WTC11 (cell line): ENCODE results near the gene LY6G6F. TPM values are rescaled to one million over a fixed set of nuclear protein-coding genes. Genes with fewer than 3 reads are reported as not detected.

ENCODE experiments used
- JUN ChIP-seq: sonication (generic); formaldehyde crosslinking; IDR thresholded peaks from 2 replicates; pipeline ENCODE4 v1.8.0; 2023; ENCODE audit warnings: mild to moderate bottlenecking, missing genetic modification reagents
- MXD4 ChIP-seq: fragments of 250-450 bp; sonication (Bioruptor Pico); IDR thresholded peaks from 2 replicates; pipeline ENCODE4 v1.8.0; 2021; ENCODE audit warnings: mild to moderate bottlenecking, moderate library complexity, borderline replicate concordance
- MYBL2 ChIP-seq: sonication (generic); formaldehyde crosslinking; IDR thresholded peaks from 2 replicates; pipeline ENCODE4 v1.8.1; 2023; ENCODE audit warnings: mild to moderate bottlenecking, moderate library complexity, missing genetic modification reagents
- NFE2L1 ChIP-seq: sonication (generic); formaldehyde crosslinking; IDR thresholded peaks from 2 replicates; pipeline ENCODE4 v1.8.1; 2023; ENCODE audit warnings: missing genetic modification reagents
- NR2C2 ChIP-seq: sonication (generic); formaldehyde crosslinking; IDR thresholded peaks from 2 replicates; pipeline ENCODE4 v1.8.0; 2022; ENCODE audit warnings: mild to moderate bottlenecking, missing genetic modification reagents
- NR3C1 ChIP-seq: sonication (generic); formaldehyde crosslinking; conservative IDR thresholded peaks from 2 replicates; pipeline ENCODE4 v1.8.1; 2023; ENCODE audit warnings: low read depth, mild to moderate bottlenecking, missing genetic modification reagents
- OVOL2 ChIP-seq: fragments of 250-450 bp; sonication (Bioruptor Pico); IDR thresholded peaks from 2 replicates; pipeline ENCODE4 v1.9.0; 2021; ENCODE audit warnings: mild to moderate bottlenecking, borderline replicate concordance
- ZBTB21 ChIP-seq: sonication (generic); formaldehyde crosslinking; IDR thresholded peaks from 2 replicates; pipeline ENCODE4 v1.8.1; 2023; ENCODE audit warnings: mild to moderate bottlenecking, missing genetic modification reagents, borderline replicate concordance
- ZNF219 ChIP-seq: sonication (generic); formaldehyde crosslinking; IDR thresholded peaks from 2 replicates; pipeline ENCODE4 v1.8.0; 2023; ENCODE audit warnings: missing genetic modification reagents, mild to moderate bottlenecking, borderline replicate concordance
- ZNF317 ChIP-seq: sonication (generic); formaldehyde crosslinking; IDR thresholded peaks from 2 replicates; pipeline ENCODE4 v1.8.1; 2023; ENCODE audit warnings: low read depth, mild to moderate bottlenecking, moderate library complexity, missing genetic modification reagents, borderline replicate concordance
- ZNF416 ChIP-seq: fragments of 250-450 bp; sonication (Bioruptor Pico); IDR thresholded peaks from 2 replicates; pipeline ENCODE4 v1.9.0; 2021; ENCODE audit warnings: mild to moderate bottlenecking, inconsistent platforms
- total RNA-seq: library from RNA; stranded (reverse); gene quantifications from 3 replicates; pipeline ENCODE4 v1.2.3, GENCODE V29; 2021
- TF ChIP-seq, protein P1 (sequence below): sonication (generic); formaldehyde crosslinking; IDR thresholded peaks from 2 replicates; pipeline ENCODE4 v1.8.1; 2022; ENCODE audit warnings: missing genetic modification reagents, borderline replicate concordance
- TF ChIP-seq, protein P2 (sequence below): sonication (generic); formaldehyde crosslinking; IDR thresholded peaks from 2 replicates; pipeline ENCODE4 v1.8.1; 2023; ENCODE audit warnings: mild to moderate bottlenecking, missing genetic modification reagents, moderate library complexity
- TF ChIP-seq, protein P3 (sequence below): sonication (generic); formaldehyde crosslinking; IDR thresholded peaks from 2 replicates; pipeline ENCODE4 v1.8.0; 2022; ENCODE audit warnings: mild to moderate bottlenecking, missing genetic modification reagents
- TF ChIP-seq, protein P4 (sequence below): sonication (generic); formaldehyde crosslinking; IDR thresholded peaks from 2 replicates; pipeline ENCODE4 v1.8.1; 2022; ENCODE audit warnings: low read depth, missing genetic modification reagents, borderline replicate concordance
- TF ChIP-seq, protein P5 (sequence below): fragments of 250-450 bp; sonication (Bioruptor Pico); IDR thresholded peaks from 2 replicates; pipeline ENCODE4 v1.8.0; 2021; ENCODE audit warnings: mild to moderate bottlenecking
- TF ChIP-seq, protein P6 (sequence below): sonication (generic); formaldehyde crosslinking; IDR thresholded peaks from 2 replicates; pipeline ENCODE4 v1.8.1; 2023; ENCODE audit warnings: mild to moderate bottlenecking, missing genetic modification reagents
- TF ChIP-seq, protein P7 (sequence below): sonication (generic); formaldehyde crosslinking; conservative IDR thresholded peaks from 2 replicates; pipeline ENCODE4 v1.8.1; 2023; ENCODE audit warnings: mild to moderate bottlenecking, low read depth, missing genetic modification reagents, moderate library complexity
- TF ChIP-seq, protein P8 (sequence below): fragments of 250-450 bp; sonication (Bioruptor Pico); conservative IDR thresholded peaks from 2 replicates; pipeline ENCODE4 v1.9.0; 2021; ENCODE audit warnings: mild to moderate bottlenecking

LY6G6F gene
- total RNA-seq, 1 experiment from 2014 or later: not detected

DNA sequence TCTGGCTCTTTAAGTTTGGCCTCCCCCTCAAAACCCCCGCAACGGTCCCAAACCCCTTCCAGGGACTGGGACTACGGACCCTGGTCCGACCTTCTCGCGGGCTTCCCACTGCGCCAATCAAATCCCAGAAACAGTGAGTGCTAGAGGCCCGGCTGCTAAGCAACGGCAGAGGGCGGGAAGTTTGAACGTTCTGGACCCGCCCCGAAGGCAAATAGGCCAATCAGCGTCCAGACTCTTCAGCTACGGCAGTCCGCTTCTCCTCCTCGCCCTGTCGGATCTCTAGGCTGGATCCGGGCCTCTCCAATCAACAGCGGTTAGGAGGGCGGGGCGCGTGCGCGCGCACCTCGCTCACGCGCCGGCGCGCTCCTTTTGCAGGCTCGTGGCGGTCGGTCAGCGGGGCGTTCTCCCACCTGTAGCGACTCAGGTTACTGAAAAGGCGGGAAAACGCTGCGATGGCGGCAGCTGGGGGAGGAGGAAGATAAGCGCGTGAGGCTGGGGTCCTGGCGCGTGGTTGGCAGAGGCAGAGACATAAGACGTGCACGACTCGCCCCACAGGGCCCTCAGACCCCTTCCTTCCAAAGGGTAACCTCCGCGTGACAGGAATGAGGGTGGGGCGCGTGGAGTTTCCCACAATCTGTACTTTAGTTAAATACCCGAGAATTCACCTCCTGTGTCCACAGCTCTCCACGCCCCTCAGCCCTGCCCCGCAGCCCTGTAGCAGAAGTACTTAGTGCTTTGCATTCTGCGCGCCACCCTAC is 33.2 kb downstream of the LY6G6F start, which contains the start of gene MSH5 (continued):
- TF ChIP-seq, protein P1, sequence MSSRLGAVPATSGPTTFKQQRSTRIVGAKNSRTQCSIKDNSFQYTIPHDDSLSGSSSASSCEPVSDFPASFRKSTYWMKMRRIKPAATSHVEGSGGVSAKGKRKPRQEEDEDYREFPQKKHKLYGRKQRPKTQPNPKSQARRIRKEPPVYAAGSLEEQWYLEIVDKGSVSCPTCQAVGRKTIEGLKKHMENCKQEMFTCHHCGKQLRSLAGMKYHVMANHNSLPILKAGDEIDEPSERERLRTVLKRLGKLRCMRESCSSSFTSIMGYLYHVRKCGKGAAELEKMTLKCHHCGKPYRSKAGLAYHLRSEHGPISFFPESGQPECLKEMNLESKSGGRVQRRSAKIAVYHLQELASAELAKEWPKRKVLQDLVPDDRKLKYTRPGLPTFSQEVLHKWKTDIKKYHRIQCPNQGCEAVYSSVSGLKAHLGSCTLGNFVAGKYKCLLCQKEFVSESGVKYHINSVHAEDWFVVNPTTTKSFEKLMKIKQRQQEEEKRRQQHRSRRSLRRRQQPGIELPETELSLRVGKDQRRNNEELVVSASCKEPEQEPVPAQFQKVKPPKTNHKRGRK (CRISPR knock-in tag): no peak
- TF ChIP-seq ZNF416 (CRISPR knock-in tag) (no peak), ZNF317 (CRISPR knock-in tag) (peak; percentile 50; the same call in 1 of the 2 replicates), NR3C1 (CRISPR knock-in tag) (no peak), ZNF219 (peak; percentile 80; the same call in 1 of the 2 replicates), MYBL2 (CRISPR knock-in tag) (peak; percentile 99), OVOL2 (CRISPR knock-in tag) (no peak), ZBTB21 (CRISPR knock-in tag) (no peak), JUN (CRISPR knock-in tag) (peak; percentile 97), NFE2L1 (CRISPR knock-in tag) (peak; percentile 99), MXD4 (no peak), NR2C2 (CRISPR knock-in tag) (peak; percentile 66; the same call in 1 of the 2 replicates)
- TF ChIP-seq, protein P2, sequence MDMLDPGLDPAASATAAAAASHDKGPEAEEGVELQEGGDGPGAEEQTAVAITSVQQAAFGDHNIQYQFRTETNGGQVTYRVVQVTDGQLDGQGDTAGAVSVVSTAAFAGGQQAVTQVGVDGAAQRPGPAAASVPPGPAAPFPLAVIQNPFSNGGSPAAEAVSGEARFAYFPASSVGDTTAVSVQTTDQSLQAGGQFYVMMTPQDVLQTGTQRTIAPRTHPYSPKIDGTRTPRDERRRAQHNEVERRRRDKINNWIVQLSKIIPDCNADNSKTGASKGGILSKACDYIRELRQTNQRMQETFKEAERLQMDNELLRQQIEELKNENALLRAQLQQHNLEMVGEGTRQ (CRISPR knock-in tag): no peak
- TF ChIP-seq, protein P3, sequence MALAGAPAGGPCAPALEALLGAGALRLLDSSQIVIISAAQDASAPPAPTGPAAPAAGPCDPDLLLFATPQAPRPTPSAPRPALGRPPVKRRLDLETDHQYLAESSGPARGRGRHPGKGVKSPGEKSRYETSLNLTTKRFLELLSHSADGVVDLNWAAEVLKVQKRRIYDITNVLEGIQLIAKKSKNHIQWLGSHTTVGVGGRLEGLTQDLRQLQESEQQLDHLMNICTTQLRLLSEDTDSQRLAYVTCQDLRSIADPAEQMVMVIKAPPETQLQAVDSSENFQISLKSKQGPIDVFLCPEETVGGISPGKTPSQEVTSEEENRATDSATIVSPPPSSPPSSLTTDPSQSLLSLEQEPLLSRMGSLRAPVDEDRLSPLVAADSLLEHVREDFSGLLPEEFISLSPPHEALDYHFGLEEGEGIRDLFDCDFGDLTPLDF: peak; percentile 81; the same call in 1 of the 2 replicates
- TF ChIP-seq, protein P4, sequence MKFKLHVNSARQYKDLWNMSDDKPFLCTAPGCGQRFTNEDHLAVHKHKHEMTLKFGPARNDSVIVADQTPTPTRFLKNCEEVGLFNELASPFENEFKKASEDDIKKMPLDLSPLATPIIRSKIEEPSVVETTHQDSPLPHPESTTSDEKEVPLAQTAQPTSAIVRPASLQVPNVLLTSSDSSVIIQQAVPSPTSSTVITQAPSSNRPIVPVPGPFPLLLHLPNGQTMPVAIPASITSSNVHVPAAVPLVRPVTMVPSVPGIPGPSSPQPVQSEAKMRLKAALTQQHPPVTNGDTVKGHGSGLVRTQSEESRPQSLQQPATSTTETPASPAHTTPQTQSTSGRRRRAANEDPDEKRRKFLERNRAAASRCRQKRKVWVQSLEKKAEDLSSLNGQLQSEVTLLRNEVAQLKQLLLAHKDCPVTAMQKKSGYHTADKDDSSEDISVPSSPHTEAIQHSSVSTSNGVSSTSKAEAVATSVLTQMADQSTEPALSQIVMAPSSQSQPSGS: peak; percentile 87; the same call in 1 of the 2 replicates
- TF ChIP-seq, protein P5, sequence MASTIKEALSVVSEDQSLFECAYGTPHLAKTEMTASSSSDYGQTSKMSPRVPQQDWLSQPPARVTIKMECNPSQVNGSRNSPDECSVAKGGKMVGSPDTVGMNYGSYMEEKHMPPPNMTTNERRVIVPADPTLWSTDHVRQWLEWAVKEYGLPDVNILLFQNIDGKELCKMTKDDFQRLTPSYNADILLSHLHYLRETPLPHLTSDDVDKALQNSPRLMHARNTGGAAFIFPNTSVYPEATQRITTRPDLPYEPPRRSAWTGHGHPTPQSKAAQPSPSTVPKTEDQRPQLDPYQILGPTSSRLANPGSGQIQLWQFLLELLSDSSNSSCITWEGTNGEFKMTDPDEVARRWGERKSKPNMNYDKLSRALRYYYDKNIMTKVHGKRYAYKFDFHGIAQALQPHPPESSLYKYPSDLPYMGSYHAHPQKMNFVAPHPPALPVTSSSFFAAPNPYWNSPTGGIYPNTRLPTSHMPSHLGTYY: no peak
- TF ChIP-seq, protein P6, sequence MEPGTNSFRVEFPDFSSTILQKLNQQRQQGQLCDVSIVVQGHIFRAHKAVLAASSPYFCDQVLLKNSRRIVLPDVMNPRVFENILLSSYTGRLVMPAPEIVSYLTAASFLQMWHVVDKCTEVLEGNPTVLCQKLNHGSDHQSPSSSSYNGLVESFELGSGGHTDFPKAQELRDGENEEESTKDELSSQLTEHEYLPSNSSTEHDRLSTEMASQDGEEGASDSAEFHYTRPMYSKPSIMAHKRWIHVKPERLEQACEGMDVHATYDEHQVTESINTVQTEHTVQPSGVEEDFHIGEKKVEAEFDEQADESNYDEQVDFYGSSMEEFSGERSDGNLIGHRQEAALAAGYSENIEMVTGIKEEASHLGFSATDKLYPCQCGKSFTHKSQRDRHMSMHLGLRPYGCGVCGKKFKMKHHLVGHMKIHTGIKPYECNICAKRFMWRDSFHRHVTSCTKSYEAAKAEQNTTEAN (CRISPR knock-in tag): peak; percentile 98
- TF ChIP-seq, protein P7, sequence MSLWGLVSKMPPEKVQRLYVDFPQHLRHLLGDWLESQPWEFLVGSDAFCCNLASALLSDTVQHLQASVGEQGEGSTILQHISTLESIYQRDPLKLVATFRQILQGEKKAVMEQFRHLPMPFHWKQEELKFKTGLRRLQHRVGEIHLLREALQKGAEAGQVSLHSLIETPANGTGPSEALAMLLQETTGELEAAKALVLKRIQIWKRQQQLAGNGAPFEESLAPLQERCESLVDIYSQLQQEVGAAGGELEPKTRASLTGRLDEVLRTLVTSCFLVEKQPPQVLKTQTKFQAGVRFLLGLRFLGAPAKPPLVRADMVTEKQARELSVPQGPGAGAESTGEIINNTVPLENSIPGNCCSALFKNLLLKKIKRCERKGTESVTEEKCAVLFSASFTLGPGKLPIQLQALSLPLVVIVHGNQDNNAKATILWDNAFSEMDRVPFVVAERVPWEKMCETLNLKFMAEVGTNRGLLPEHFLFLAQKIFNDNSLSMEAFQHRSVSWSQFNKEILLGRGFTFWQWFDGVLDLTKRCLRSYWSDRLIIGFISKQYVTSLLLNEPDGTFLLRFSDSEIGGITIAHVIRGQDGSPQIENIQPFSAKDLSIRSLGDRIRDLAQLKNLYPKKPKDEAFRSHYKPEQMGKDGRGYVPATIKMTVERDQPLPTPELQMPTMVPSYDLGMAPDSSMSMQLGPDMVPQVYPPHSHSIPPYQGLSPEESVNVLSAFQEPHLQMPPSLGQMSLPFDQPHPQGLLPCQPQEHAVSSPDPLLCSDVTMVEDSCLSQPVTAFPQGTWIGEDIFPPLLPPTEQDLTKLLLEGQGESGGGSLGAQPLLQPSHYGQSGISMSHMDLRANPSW (CRISPR knock-in tag): no peak
- TF ChIP-seq, protein P8, sequence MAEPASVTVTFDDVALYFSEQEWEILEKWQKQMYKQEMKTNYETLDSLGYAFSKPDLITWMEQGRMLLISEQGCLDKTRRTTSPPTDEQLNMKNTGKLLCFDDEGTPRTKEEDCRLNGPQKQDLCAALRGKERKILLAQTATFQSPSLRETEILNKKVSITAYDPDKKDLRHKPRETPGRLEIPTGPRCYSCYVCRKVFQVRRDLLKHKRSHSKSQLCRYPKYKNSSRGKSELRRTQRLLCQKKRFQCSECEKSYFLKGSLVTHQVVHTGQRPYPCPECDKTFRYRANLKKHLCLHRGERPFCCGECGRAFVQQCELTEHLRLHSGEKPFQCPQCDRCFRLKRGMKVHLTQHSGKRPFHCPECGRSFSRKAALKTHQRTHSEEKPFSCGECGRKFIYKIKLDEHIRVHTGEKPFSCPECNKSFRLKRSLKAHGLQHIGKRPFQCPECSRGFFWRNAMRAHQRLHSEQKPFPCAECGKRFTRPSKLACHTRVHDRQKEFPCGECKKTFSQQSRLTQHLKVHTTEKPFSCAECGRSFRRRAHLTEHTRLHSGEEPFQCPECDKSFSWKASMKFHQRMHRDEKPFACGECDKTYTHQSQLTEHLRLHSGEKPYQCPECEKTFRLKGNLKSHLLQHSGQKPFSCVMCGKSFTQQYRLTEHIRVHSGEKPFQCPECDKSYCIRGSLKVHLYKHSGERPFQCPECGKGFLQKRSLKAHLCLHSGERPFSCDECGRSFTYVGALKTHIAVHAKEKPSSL: no peak
